Transverse colon (tissue), 4 donors: ENCODE data around the gene HSPA1A. TPM values are rescaled to one million over a fixed set of nuclear protein-coding genes. Genes with fewer than 3 reads are reported as not detected.

ENCODE experiments used
- DNase-seq: peaks from one replicate; pipeline ENCODE4 v3.0.0-alpha.2; 2019
- H3K27ac ChIP-seq, 4 donors: fragments of 200-600 bp; sonication (generic); 2 replicates each; pipeline ENCODE4 v1.5.1; 2016 to 2018; ENCODE audit warnings: inconsistent platforms in 4 of 4
- H3K27me3 ChIP-seq: fragments of 200-600 bp; sonication (generic); 2 replicates; pipeline ENCODE4 v1.5.1; 2017; ENCODE audit warnings: inconsistent platforms
- H3K36me3 ChIP-seq, 4 donors: fragments of 200-600 bp; sonication (generic); 2 replicates each; pipeline ENCODE4 v1.5.1; 2017 to 2019; ENCODE audit warnings: inconsistent platforms in 4 of 4
- H3K4me1 ChIP-seq, 4 donors: fragments of 200-600 bp; sonication (generic); 2 replicates each; pipeline ENCODE4 v1.5.1; 2017 to 2020; ENCODE audit warnings: inconsistent platforms in 4 of 4
- H3K4me3 ChIP-seq, 4 donors: fragments of 200-600 bp; sonication (generic); 1 replicate in 1 of 4; 2 replicates in 3 of 4; pipeline versions ENCODE4 v1.5.1 to v1.6.1; 2017 to 2019; ENCODE audit warnings: inconsistent platforms in 4 of 4
- H3K9me3 ChIP-seq, 2 donors: fragments of 200-600 bp; sonication (generic); 2 replicates each; pipeline ENCODE4 v1.5.1; 2017 to 2019; ENCODE audit warnings: inconsistent platforms in 2 of 2
- EP300 ChIP-seq: sonication (generic); formaldehyde crosslinking; IDR thresholded peaks from one replicate; pipeline ENCODE4 v1.6.1; 2017; ENCODE audit warnings: antibody characterized with exemption, low read depth
- POLR2A ChIP-seq: fragments of 450-650 bp; IDR thresholded peaks from one replicate; pipeline ENCODE4 v1.6.1; 2016; ENCODE audit warnings: antibody characterized with exemption, mild to moderate bottlenecking, moderate library complexity
- POLR2AphosphoS5 ChIP-seq, 3 donors: sonication (generic); formaldehyde crosslinking; IDR thresholded peaks; one replicate each; pipeline ENCODE4 v1.6.1; 2016; ENCODE audit warnings: antibody characterized with exemption in 3 of 3
- WGBS, 2 donors: methylation state at CpG; one replicate each; pipeline ENCODE4 v1.1.5; 2018; ENCODE audit warnings: low coverage in 1 of 2; 5-methylcytosine and 5-hydroxymethylcytosine counted together
- in situ Hi-C, 4 donors: fragments of 200-750 bp; cut with MboI; loops; one replicate each; pipeline versions ENCODE4 v1.15.0 to v1.15.1; 2017; ENCODE audit warnings: low sequenced_read_pairs in 3 of 4, low pct_ligation_motif_present in 1 of 4, low pct_unique_long_range_greater_than_20kb in 1 of 4
- intact Hi-C: fragments of 100-400 bp; cut with DNase I; formaldehyde crosslinking; loops from one replicate; pipeline ENCODE4 v1.15.1; 2023; ENCODE audit warnings: low total_unique reads
- total RNA-seq, 4 donors: library from RNA; depleted of rRNA; stranded (reverse); fragments of >200 nt; gene quantifications; one replicate each; pipeline ENCODE4 v1.1.0, GENCODE V29; 2016
- TF ChIP-seq, protein P1 (sequence below), 5 experiments: fragments of 200-600 bp in 3 of 5; fragments of 450-650 bp in 2 of 5; sonication (generic) in 3 of 5; IDR thresholded peaks; 1 replicate in 2 of 5; 2 replicates in 3 of 5; pipeline ENCODE4 v1.5.1; 2016 to 2017; ENCODE audit warnings: antibody characterized with exemption in 5 of 5, inconsistent platforms in 3 of 5, mild to moderate bottlenecking in 2 of 5, moderate library complexity in 1 of 5

Gene HSPA1A
- total RNA-seq, 4 donors from 2014 or later, result 192 to 247 (median 221) TPM

DNA sequence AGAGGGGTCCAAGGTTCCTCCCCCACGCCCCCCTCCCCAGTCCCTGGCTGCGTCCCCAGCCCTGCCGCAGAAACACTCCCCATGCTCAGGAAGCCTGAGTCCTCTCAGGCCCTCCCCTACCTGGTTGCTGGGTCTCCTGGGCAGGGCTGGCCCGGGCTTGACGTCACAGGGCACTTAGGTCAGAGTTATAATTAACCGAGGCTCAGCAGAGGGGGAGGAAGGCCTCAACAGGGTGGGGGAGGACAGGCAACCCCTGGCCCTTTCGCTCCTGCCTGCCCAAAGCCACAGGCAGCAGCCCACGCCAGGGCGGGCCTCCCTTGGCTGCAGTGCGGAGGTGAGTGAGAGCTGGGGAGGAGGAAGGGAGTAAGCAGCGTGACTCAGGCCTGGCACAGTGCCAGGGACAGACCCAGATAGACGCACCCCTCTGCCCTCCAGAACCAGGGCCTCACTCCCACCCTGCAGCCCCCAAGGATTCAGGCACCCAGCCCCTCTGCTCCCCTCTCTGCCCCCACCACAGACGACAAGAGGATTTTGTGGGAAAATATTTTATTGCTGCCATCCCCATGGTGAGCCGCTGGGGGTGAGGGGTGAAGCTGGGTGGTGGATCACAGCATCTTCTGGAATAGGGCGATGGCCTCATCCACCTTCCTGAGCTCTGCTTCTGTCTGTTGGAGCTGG is 38.2 kb upstream of the HSPA1A start, which contains the start of gene VWA7:
VWA7 (minus strand) TSS at position 340 of the 678 bp plus-strand sequence. CDS start 549 bp downstream, outside the sequence.
- H3K4me3 ChIP-seq, result peak within 1 kb of the TSS in 1 of 4 donors; percentile 9
- no peaks in the 10 kb centered on the region for H3K9me3 ChIP-seq
- peak; percentile 87 for DNase-seq
- H3K27me3 ChIP-seq, result no peaks in the 10 kb centered on the region
- H3K36me3 ChIP-seq, result peaks cover 0 to 10% (median 0%) of the 10 kb centered on the region in 4 donors
- in situ Hi-C loops, result no loop called here
- H3K4me1 ChIP-seq, result peaks cover 17 to 33% (median 27%) of the 10 kb centered on the region in 4 donors
- TF ChIP-seq POLR2A (peak; percentile 54), EP300 (no peak), POLR2AphosphoS5 (IDR thresholded peaks at IDR 0.05) (peak in 2 of 3 donors; percentile 61 to 70)
- TF ChIP-seq, protein P1, sequence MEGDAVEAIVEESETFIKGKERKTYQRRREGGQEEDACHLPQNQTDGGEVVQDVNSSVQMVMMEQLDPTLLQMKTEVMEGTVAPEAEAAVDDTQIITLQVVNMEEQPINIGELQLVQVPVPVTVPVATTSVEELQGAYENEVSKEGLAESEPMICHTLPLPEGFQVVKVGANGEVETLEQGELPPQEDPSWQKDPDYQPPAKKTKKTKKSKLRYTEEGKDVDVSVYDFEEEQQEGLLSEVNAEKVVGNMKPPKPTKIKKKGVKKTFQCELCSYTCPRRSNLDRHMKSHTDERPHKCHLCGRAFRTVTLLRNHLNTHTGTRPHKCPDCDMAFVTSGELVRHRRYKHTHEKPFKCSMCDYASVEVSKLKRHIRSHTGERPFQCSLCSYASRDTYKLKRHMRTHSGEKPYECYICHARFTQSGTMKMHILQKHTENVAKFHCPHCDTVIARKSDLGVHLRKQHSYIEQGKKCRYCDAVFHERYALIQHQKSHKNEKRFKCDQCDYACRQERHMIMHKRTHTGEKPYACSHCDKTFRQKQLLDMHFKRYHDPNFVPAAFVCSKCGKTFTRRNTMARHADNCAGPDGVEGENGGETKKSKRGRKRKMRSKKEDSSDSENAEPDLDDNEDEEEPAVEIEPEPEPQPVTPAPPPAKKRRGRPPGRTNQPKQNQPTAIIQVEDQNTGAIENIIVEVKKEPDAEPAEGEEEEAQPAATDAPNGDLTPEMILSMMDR (IDR thresholded peaks at IDR 0.05), result no peak
- intact Hi-C loops, result no loop called here
- WGBS, 2 donors, result 11% methylated on average over 13 of the region's 15 CpGs; no CpG with 5 or more reads in 1 of the 2 donors
- H3K27ac ChIP-seq, result peak within 1 kb of the TSS; percentile 42 to 65 (median 52)

DNA sequence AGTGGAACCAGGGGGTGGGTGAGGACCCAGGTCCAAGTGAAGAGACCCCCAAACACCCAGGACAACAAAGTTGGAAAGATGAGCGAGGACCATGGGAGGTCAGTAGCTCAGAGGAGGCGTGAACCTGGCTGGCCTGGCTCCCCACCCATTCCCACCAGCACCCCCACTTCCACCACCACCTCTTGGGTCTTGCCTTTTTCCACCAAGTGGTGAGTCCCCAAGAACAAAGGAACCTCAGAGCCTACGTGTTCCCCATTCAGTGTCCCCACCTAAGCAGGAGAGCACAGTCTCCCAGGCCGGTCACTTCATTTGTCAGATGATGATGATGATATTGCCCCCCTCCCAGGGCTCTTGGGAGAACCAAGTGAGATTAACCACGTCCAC is 37.7 kb upstream of the HSPA1A start:
- intact Hi-C loops, result no loop called here
- DNase-seq, result no peak
- 94 to 100% methylated on average over 1 to 5 of the region's 5 CpGs for WGBS, 2 donors

GRCh38 chr6:31778193-31778592 is 37.1 kb upstream of the HSPA1A start:
- H3K27ac ChIP-seq, result no peak overlapping the region
- TF ChIP-seq EP300, result no peak
- TF ChIP-seq, protein P1 (IDR thresholded peaks at IDR 0.05), result no peak
- TF ChIP-seq POLR2AphosphoS5 (IDR thresholded peaks at IDR 0.05), result no peak
- no peak for TF ChIP-seq POLR2A
- no peaks in the 10 kb centered on the region for H3K9me3 ChIP-seq
- in situ Hi-C loops (no loop called here), intact Hi-C loops (no loop called here)
- peaks cover 17 to 31% (median 27%) of the 10 kb centered on the region in 4 donors for H3K4me1 ChIP-seq
- H3K27me3 ChIP-seq, result no peaks in the 10 kb centered on the region
- no peak overlapping the region for H3K4me3 ChIP-seq
- DNase-seq, result no peak
- H3K36me3 ChIP-seq, result peaks cover 0 to 10% (median 0%) of the 10 kb centered on the region in 4 donors
- 93% methylated on average over 5 of the region's 5 CpGs; no CpG with 5 or more reads in 1 of the 2 donors for WGBS, 2 donors

More for the DNA sequence above, 37.7 kb upstream of the HSPA1A start:
- Histone ChIP-seq H3K9me3 (no peaks in the 10 kb centered on the region), H3K4me1 (peaks cover 17 to 31% (median 27%) of the 10 kb centered on the region in 4 donors), H3K27ac (peak overlapping the region; percentile 42 to 65 (median 52)), H3K27me3 (no peaks in the 10 kb centered on the region), H3K36me3 (peaks cover 0 to 10% (median 0%) of the 10 kb centered on the region in 4 donors), H3K4me3 (no peak overlapping the region)
- TF ChIP-seq EP300 (no peak), POLR2AphosphoS5 (IDR thresholded peaks at IDR 0.05) (no peak)
- TF ChIP-seq, protein P1 (IDR thresholded peaks at IDR 0.05), result no peak
- in situ Hi-C loops, result no loop called here

DNA sequence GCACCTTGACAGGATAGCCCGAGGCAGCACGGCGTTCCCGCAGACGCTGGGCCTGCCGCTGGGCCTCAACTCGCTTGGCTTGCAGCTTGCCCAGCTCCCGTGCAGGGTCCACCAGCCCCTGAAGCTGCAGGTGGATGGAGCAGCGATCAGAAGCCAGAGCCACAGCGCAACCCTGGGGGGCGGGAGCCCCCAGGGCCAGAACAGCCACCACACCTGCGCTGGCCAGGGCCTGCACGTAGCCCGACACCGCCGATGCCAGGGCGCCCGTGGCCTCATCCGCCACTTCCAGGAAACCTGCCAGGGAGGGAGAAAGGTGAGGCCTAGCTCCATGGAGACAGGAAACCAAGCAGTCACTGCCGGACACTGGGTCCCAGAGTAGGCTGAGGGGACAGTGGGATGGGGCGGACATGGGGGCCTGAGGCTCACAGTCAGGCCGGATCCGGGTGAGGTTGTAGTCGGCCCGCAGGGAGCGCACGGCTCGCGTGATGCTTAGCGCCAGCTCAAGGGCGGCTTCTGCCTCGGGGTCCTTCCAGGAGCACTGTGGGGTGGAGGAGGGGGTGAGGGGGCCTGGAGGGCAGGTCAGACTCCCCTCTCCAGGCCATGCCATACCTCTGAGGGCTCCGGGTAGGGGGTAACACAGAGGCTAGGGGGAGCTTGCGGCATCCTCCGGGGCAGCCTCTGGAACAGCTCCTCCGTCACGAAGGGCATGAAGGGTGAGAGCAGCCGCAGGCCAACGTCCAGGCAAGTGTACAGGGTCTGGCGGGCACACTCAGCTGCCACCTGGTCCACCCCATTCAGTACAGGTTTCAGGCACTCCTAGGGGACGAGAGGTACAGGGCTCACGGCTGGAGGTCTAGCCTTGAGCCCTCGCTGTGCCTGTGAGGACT is 36.1 kb upstream of the HSPA1A start:
- in situ Hi-C loops, result no loop called here

More for the DNA sequence above, 36.1 kb upstream of the HSPA1A start:
- H3K9me3 ChIP-seq, result no peaks in the 10 kb centered on the region
- 92 to 95% methylated on average over 4 to 42 of the region's 43 CpGs for WGBS, 2 donors
- TF ChIP-seq, protein P1 (IDR thresholded peaks at IDR 0.05), result no peak
- peaks cover 17 to 31% (median 27%) of the 10 kb centered on the region in 4 donors for H3K4me1 ChIP-seq
- peaks cover 0 to 14% (median 3%) of the 10 kb centered on the region in 4 donors for H3K36me3 ChIP-seq
- intact Hi-C loops, result no loop called here
- DNase-seq, result no peak
- no peak overlapping the region for H3K4me3 ChIP-seq
- no peak overlapping the region for H3K27ac ChIP-seq
- H3K27me3 ChIP-seq, result no peaks in the 10 kb centered on the region
